GM19467 (cell line): ENCODE results near the gene CDYL.

Source experiments
- ATAC-seq: cut with Tn5 transposase; IDR thresholded peaks from one replicate; pipeline ENCODE4 v1.9.1; 2021; ENCODE audit warnings: mild to moderate bottlenecking, moderate library complexity; ENCODE audit not compliant: unreplicated experiment

CDYL gene

GRCh38 chr6:4873928-4874327 lies 97.7 kb downstream of the CDYL start:
- no peak for ATAC-seq

DNA sequence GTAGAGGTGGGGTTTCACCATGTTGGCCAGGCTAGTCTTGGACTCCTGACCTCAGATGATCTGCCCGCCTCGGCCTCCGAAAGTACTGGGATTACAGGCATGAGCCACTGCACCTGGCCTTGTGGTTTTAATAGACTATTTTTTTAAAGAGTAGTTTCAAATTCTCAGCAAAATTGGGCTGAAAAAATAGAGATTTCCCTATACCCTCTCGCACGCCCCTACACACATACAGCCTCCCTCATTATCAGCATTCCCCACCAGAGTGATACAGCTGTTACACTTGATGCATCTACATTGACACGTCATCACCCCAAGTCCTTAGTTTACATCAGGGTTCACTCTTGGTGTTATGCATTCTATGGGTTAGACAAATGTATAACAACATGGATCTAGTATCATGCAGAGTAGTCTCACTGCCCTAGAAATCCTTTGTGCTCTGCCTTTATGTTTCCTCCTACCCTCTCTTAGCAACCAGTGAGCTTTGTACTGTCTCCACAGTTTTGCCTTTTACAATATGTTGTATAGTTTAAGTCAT lies 103.6 kb downstream of the CDYL start:
- ATAC-seq: peak; percentile 60

DNA sequence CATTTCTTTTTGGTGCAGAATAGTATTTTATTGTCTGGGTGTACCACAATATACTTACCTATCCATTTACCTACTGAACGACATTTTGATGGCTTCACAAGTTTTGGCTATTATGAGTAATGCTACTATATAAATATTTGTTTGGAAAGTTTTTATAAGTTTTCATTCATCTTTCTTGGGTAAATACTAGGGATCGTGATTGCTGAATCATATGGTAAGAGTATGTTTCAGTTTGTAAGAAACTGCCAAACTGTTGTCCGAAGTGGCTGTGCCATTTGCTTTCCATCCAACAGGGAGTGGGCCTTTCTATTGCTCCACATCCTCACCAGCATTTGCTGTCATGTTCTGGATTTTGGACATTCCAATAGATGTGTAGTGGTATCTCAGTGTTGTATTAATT lies 104.2 kb downstream of the CDYL start:
- ATAC-seq: no peak

DNA sequence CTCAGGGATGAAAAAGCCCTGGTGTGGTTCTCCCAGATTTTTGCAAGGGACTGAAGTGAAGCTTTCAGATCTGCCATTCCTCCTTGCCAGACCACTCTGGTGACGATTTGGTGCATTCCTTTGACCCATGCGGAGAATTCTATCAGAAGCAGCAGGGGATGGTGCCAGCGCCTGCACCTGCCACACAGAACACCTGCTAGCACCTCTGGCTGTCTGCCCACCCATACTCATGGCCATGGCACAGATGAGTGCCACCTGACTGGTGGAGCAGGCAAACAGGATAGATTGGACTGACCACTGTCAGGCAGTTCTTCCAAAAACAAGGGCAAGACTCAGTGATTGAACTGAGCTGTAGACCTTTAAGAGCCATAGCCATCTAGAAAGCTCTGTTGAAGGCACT lies 107.1 kb downstream of the CDYL start:
- ATAC-seq: no peak

GRCh38 chr6:4884646-4885340 lies 108.6 kb downstream of the CDYL start:
- no peak for ATAC-seq

DNA sequence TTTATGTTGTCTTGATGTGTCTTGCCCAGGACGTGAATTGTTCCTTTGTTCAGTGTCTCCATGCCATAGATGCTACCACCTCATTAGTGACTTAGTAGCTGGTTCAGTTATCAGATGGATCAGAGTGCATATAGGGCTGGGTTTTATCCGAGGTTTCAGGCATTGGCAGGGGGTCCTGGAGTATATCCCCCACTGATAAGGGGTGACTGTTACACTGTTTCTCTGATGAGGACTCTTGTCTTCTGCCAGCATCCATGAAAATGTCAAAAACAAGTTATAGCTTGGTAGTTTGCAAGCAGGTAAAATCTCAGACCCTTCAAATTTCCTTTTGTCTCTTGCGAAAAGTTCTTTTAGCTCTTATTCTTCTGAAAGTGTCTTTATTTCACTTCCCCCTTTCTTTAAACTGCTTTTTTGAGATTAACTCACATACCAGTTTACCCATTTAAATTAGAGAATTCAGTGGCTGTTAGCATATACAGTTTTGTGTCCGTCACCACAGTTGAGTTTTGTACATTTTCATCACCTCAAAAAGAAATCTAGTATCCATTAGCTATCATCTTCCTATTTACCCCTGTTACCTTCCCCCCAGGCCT lies 109.2 kb downstream of the CDYL start:
- no peak for ATAC-seq

DNA sequence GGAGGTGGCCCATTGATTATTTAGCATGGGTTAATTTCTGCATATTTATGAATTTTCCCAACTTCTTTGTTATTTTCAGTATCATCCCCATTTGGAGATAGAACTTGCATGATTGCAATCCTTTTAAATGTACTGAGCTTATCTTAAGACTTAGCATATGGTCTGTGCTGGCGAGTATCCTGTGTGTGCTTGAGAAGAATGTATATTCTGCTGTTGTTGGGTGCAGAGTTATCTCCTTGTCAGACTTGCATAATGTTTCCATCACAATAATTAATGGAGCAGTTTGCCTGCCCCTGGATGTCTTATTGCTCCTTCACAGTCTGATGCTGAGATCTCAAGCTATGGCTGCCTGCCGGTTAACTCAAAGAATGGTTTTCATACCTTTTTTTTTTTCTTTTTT lies 112.6 kb downstream of the CDYL start:
- ATAC-seq: no peak

- ATAC-seq: no peak
These were observed 113.5 kb downstream of the CDYL start for GRCh38 chr6:4889701-4890100.

DNA sequence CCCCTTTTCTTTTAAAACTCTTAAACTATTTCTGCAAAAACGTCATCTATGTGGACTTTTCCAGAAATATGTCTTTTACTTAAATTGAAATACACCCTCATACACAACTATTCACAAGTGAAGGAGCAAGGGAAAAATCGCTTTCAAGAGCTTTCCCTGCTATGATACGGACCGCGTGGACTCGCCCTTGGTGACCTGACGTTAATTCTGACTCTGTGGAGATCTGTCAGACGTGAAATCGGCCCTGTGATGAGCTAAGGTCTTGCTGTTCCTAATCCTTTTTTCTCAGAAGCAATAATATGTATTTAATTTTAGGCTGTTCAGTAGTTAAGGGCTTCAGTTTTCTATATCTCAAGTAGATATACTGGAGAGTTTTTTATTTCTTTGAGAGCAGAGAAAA lies 114.0 kb downstream of the CDYL start:
- no peak for ATAC-seq

GRCh38 chr6:4890627-4891026 lies 114.4 kb downstream of the CDYL start:
- no peak for ATAC-seq

- ATAC-seq: no peak
These were observed 114.9 kb downstream of the CDYL start for GRCh38 chr6:4891141-4891540.

DNA sequence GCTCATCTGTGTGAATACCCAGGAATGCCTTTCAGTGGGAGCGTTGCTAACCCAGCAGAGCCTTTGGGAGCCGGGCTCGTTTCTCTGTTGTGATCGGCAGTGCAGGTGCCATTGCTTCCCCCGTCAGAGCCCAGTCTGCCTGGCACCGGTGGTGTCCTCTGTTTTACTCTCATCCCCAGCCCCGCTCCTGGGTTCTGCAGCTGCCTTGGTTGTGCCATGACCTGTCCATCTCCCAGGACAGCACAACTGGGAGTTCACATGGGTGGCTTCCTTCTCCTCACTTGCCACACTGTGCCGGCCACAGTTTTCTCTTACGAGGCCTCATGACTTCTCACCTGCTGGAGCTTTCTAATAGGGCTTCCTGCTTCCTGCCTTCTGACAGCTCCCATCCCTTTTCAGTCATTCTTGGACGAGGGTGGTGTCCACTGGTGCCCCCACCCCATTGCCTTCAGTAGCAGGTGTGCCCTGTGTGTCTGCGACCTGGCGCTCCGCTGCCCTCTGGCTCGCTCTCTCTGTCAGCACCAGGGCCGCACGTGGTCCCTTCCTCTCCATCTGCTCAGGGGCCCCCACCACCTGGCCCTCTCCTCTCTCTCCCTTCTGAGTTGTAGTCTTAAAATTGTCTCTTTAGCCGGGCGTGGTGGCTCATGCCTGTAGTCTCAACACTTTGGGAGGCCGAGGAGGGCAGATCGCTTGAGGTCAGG lies 116.7 kb downstream of the CDYL start:
- no peak for ATAC-seq

- ATAC-seq: no peak
These were observed 117.8 kb downstream of the CDYL start for GRCh38 chr6:4894049-4894448.

GRCh38 chr6:4895971-4896370 lies 119.8 kb downstream of the CDYL start:
- ATAC-seq: no peak

DNA sequence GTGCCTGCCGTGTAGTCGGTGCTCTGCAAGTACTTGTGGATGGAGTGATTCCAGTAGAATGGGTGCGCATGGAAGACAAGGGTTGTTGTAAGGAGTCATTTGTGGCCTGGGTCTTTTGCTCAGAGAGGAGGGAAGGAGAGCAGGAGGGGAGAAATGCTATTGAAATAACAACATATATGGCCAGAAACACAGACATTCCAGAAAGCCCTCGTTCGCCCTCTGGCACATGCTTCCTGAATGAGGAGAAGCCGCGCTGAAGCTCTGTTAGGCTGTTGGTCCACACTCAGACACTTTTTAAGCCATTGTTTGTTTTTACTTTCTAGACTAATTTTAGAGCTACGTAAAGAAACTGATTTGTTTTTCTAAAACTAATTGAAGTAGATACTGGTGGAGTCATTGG lies 120.2 kb downstream of the CDYL start:
- no peak for ATAC-seq

GRCh38 chr6:4899249-4900034 lies 123.2 kb downstream of the CDYL start:
- ATAC-seq: no peak

DNA sequence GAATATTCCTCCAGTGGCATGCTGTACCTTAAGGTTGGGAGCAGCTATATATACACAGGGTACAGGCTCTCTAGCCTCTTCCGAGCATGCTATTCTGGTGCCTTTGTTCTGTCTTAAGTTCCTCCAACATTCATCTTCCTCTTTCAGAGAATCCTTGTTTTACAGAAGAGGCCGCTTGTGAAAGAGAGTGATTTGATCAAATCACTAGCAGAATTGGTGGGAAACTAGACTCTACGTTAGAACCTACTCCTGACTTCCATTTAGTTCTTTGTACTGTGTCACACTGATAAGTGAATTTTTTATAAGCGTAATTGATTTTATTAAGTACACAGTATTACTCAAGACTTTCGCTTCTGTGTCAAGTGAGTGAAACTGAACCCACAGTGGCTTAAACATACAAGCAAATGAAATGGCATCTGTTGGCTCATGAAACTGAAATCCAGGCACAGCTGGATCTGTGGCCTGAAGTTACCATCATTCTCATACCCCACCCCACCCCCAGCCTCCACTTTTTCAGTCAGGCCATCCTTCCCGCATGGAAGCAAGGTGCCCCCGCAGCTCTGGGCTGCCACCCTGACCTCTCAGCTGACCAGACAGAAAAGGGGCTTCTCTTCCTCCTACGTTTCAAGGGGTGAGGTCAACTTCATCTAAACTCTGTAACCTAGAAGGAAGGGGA lies 125.3 kb downstream of the CDYL start:
- ATAC-seq: no peak

DNA sequence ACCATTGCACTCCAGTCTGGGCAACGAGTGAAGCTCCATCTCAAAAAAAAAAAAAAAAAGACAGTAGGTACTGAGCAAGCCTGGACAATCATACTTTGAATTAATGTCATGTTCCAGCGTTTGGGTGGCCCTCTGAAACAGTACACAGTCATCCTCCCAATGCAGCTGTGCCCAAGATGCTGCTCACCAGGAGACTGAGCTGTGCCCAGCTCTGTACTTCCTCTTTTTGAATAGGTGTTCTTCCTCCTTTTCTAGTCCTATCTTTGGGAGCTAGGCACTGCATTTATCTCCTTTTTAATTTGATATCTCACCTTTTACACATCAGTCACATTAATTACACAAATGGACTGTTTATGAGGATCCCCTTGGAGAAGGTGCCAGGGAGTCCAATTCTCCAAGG lies 126.2 kb downstream of the CDYL start:
- ATAC-seq: no peak

- ATAC-seq: no peak
These were observed 126.9 kb downstream of the CDYL start for GRCh38 chr6:4903121-4903520.

DNA sequence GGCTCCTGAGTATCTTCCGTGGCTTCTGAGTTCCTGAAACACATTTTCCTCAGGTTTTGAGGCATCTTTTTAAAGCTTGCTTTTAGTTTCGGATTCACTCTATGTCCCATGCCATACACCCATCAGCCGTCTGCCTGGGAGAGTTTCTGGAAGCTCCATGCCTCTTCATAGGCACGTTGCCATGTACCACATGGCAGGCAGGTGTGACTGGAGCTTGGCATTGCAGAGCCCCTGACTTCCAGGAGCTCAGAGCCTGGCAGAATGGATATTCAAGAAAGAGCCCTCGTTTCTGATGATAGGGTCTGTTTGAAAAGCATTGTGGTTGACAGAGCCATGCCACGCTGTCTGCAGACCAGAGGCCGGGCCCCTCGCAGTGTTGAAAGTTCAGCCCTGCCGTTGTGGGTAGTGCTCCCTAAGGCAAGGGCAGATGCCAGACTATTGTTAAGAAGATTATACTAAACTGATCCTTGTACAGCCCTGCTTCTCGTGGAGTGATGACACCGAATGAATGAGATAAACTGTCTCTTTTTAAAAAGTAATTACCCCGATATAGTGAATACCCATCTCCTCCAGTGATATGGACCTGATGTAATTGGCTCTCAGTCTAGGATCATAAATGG lies 127.7 kb downstream of the CDYL start:
- no peak for ATAC-seq
